ENCODE measurements around the gene ELOVL7.
"Not testable (repeated sequence)": the region's sequence is repeated elsewhere in the genome, so short reads cannot be mapped to it uniquely, and the experiment has no call there.

ELOVL7 gene

DNA sequence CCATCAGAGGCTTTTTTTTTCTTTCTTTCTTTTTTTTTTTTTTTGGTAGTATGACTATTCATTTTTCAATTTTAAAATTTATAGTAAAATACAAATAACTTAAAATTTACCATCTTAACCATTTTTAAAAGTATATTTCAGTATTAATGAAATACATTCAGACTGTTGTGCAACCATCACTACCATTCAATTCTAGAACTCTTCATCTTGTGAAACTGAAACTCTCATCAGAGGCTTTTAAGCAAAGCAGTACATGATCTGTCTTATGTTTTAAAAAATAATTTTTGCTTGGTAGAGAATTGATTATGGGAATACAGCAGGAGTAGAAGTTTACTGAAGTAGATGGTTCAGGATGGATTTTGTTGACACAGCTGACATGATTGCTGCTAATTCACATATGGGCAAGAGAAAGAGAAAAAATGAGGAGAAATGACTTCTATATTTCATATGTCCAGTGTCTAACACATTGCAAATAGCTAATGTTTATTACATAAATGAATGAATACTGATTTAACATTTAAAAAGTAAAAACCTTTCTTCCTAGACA lies 13.4 kb downstream of the ELOVL7 start:
- no peak for DNase-seq (ENCODE audit: low read depth in 2 of 2)

DNA sequence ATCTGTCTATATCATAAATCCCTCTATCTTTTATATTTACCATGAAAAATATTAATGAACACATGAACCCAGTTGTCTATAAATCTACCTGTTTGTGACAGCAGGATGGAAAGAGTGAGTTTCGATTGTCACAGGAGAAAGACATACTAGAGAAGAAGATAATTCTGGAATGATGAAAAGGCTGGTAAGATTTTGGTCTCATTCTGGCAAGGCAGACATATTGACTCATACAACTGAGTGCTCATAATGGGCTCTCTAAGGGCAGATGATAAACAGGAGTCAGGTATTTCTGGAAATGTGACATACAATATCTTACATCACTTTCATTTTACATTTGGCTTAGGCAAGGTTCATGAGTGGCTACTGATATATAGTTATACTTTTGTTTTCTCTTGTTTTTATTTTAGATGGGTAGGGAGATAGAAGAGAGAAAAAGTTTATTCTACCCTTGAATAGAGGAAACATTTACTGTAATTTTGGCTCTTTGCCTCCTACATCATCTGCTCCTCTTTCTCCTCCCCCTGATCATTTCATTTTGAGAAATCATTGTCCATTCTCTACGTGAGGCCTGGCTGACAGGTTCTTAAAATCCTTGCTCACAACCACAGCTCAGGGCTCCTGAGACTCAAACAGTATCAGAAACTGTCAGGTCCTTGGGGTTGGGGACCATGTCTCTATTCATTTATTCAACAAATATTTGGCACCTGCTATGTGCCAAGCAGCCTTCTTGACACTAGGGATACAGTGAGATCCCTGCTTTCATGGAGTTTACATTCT lies 14.4 kb downstream of the ELOVL7 start:
- DNase-seq (ENCODE audit: low read depth in 2 of 2) = no peak

DNA sequence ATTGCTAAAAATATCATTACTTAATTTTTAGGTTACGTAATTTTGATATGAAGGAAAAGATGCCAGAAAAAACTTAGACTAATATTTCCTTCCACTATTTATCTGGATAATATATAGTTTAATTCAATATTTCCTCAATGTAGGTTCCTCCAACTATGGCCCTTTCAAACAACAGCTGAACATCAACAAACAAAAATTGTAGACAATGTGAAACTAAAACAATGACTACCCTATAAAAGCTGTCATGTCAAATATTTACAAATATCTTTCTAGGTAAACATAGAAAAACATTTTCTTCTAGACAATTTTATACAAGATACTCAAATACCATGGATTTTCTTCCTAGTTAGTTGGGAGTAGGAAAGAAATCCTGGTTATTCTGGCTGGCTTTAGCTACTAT lies 16.9 kb downstream of the ELOVL7 start:
- DNase-seq (ENCODE audit: low read depth in 2 of 2) = no peak

DNA sequence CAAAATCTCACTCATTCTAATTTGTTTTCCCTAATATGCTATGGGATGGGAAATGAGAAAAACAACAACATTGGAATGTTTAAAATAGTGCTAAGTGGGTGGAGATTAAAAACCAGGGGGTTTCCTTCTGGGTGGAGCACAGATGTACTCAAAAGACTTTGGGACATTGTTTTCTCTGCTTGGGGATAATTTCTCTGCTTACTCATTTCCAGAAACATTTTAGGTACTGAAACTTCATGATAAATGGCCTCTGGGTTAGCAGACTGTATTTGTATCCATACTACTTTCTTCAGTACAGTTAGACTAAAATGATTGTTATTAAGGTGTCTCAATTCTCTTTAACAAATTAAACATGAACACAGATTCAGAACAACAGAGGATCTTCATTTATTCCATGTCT lies 17.4 kb downstream of the ELOVL7 start:
- DNase-seq (ENCODE audit: low read depth in 2 of 2) = no peak

DNA sequence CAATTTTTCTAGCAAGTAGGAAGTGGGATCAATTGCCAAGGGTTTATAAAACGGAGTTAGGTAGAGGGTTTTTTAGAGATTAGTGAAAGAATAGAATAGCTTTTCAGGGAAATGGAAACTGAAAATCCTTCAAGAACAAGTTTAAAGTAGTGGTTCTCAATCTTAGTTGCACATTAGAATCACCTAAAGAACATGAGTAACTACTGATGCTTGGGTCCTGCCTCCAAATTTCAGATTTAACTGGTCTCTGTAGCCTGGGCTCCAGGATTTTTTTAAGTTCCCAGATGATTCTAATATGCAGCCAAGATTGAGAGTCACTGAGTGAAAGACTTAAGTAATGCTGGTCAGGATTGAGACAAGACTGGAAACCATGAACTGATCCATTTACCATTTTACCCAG lies 20.5 kb downstream of the ELOVL7 start:
- no peak for DNase-seq (ENCODE audit: low read depth in 2 of 2)

DNA sequence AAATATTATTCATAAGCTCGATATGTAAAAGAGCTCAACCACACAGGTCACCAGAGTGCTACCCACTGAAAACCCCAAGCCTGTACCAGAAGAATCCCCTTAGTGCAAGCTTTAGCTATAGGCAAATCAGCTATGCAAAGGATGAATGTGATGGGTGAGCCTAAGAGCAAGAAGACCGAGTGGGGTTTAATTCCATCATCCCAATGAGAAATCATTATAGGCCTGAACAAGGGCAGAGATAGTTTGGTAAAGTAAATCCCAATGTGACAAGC lies 21.8 kb downstream of the ELOVL7 start:
- DNase-seq (ENCODE audit: low read depth in 2 of 2) = no peak

DNA sequence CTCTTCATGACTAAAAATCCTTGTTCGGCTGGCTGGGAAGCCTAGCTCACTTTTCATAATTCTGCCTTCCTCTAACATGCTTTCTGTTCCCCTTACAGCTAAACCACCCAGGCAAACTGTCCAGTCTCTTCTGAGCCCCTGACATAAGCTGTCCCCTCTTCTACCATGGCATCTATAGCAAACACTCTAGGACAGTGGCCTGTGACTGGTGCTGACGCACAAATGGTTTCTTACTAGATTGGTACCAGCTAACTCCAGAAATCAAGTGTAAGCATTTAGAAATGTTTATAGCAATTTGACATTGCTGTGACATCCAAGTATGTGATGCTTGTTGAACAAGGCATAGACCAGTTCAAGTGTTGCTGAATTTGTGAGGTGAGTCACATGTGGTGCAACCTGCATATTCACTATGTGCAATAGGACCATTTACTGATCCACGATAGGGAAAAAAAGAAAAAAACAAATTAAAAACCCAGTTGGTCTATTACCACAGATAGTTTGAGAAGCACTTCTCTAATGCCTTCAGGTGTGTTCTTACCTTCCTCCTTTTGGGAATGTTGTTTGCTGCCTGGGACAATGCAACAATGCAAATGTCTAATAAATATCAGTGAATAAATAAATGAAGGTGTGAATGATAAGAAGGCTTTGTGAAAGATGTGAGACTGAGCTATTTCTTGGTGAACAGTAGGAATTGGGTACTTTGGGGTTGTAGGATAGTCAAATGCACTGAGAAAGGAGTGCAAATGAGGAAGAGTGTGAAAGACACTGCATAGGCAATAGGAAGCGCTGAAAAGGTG lies 22.4 kb downstream of the ELOVL7 start:
- DNase-seq (ENCODE audit: low read depth in 2 of 2) = no peak

DNA sequence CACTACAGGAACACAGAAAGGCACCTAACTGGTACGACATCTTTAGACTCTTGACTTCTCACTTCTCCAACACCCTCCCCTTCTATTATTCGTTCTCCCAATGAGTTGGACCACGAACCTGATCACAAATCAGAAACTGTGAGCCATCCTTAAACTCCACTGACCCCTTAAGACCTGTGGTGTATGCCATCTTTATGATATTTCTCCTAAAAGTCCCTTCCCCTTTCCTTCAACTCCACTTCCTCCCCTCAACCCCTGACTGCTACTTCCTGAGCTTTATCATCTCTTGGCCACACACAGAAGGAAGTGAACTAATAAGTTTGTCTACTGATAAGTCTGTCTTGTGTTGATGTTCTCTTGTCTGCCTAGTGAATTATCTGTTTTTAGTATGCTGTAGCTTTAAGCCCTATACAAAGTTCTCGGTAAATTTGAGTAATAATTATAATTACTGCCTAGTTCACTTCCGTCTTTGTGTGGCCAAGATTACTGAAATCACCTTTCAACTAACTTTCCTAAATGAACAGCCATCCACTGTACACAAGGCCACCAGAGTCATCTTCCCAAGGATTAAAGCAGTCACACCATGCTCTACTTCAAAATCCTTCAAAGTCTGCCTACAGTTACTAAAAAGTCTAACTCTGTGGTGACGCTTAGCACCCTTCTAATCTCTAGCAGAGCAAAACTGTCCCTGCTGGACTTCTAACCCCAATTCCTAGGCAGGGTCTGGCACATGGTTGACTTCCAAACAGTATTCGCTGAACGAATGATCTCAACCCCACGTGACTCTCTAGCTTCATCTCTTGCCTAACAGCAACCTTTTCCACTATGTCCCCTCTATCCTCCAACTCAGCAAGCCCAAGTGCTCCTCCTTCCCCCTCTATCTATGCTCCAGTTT lies 23.2 kb downstream of the ELOVL7 start:
- no peak for DNase-seq (ENCODE audit: low read depth in 2 of 2)

DNA sequence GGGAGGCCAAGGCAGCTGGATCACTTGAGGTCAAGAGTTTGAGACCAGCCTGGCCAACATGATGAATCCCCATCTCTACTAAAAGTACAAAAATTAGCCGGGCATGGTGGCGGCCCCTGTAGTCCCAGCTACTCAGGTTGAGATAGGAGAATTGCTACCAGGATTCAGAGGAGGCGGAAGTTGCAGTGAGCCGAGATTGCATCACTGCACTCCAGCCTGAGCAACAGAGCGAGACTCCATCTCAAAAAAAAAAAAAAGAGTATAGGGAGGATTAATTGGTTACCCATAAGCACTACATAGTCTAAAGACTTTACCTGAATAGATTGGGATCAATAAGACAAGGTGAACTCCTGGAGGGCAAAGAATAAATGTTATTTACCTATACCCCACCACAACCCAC lies 27.9 kb downstream of the ELOVL7 start:
- DNase-seq (ENCODE audit: low read depth in 2 of 2) = not testable (repeated sequence)

DNA sequence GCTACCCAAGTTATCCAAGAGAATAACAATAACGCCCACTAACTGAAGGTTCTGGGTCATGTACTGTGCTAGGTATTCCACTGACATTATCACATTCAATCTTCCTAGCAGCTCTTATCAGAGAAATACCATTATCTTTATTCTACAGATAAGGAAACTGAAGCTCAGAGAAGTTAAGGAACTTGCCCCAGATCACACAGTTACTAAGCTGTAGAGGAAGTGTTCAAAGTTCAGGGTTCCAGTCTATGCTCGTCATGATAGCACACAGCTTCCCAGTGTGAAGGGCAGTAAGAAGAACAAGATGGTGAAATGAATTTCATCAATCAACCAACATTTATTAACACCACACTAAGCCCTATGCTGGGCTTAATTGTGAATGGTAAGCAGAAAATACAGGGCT lies 29.6 kb downstream of the ELOVL7 start:
- DNase-seq (ENCODE audit: low read depth in 2 of 2) = no peak

DNA sequence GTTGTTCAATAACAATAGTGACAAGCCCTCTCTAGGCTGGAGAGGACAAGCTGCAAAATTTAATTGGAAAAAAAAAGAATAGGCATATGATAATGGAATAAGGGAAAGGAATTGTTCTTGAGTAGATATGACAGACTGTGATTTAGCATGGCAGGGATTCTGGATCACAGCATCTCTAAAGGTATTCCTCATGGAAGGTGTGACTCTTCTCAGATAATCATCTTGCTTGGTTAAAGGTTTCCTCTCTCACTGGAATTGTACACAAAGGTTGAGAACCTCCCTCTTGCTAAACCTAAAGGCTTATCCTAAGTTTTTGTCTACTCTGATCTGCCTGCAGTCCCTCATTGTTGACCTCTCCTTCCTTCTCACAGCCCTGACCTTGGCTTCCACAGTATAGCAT lies 31.6 kb downstream of the ELOVL7 start:
- DNase-seq (ENCODE audit: low read depth in 2 of 2) = no peak

DNA sequence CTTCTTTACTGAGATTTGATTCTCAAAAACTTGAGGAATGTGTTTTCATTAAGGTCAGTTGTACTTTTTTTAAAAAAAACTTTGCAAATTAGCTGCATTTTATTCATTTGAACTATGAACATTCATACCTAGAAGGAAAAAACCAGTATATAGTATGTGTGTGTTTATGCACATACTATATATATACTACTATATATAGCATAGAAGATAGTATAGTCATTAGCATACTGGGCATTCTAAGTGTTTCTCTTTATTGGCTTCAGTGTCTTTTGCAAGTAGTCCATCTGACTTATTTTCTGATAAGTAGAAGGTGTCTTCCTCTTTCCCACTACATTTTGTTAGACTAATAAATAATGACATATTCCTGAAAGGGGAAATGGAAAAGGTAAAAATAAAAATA lies 33.0 kb downstream of the ELOVL7 start:
- no peak for DNase-seq (ENCODE audit: low read depth in 2 of 2)

DNA sequence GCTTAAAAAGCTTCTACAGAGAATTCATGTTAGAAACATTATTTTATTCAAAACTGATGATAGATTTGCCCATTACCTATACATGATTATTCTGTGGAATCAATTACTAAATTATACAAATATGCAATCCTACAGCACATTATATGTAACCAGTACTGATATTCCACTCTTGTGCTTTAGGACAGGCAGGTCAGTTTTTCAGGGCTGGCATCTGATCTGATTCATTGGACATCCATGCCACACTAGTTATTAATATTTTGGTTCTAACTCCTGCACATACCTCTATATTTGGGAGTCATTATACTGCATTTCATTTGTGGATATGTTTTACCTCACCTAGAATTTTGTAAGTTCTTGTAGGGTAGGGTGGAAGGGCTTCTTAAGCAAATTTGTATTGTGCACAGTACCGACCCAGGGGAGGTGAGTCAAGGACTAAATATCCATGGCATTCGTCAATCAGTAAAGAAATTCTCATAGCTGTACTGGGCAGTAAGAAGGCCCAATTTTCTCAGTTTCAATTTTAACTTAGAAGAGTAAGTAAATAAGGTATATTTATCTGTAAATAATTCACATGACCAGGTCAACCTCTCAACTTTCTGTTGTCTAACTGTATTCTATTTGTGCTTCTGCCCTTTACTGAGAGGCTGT lies 33.5 kb downstream of the ELOVL7 start:
- DNase-seq (ENCODE audit: low read depth in 2 of 2) = no peak

DNA sequence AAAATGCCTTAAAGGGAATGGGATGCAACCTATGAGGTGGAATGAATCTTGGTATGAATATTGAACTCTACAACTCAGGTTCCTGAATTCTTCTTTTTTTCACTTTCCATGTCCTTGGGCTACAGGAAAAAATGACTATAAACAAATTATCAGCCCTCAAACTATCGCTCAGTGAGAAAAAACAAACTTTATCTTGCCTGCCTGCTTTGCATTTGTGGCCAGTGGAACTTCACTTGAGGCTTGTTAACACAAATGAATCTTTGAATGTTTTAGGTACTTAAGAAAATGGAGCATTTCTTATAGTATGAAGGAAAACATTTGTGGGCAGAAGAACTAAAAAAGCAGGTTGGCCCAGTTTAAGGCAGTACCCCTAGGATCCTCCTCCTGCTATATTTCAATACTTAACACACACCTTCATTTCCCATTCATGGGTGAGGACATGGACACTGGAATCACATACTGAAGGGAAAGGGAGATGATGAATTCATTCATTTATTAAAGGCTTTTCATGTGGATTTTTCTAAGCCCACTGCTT lies 34.1 kb downstream of the ELOVL7 start:
- DNase-seq (ENCODE audit: low read depth in 2 of 2) = no peak

DNA sequence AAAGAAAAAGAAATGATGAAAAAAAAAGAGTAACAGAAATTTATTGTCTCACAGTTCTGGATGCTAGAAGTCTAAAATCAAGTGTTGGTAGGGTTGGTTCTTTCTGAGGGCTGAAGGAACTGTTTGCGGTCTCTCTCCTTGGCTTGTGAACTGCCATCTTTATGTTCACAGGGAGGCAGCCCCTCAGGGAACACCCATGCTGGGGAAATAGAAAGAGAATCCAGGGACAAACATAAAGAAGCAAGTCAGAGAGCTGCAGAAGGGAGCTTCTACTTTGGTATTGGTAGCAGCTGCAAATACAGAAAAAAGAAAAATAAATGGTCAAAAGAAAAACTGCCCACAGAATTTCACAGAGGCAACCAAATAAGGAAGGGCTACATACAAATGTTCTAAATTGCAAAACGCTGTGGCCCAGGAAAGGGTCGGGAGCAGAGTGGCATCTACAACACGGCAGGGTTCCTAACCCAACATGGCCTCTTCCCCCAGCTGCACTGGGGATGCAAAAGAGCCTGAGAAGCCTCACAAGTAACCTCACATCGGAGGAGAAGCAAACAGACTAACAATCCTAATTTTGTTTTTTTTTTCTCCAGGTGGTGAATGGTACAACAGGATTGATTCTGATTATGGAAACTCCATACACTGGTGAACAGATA lies 37.4 kb downstream of the ELOVL7 start:
- DNase-seq (ENCODE audit: low read depth in 2 of 2) = no peak

DNA sequence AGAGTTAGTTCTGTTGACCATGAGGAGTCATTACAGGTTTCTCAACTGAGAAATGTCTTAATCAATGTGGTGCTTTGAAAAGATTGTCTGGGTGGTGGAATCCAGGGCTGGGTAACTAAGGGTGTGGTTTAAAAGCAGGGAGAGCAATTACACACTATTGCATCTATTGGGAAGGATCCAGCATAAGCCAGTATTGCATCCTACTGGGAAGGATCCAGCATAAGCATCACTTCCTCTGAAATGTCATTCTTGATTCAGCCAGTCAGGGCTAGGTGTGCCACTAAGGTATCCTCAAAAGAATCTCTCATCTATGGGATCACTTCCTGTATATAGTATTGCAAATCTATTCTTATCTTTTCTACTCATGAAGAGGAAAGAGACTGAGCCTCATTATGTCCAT lies 38.6 kb downstream of the ELOVL7 start:
- no peak for DNase-seq (ENCODE audit: low read depth in 2 of 2)

DNA sequence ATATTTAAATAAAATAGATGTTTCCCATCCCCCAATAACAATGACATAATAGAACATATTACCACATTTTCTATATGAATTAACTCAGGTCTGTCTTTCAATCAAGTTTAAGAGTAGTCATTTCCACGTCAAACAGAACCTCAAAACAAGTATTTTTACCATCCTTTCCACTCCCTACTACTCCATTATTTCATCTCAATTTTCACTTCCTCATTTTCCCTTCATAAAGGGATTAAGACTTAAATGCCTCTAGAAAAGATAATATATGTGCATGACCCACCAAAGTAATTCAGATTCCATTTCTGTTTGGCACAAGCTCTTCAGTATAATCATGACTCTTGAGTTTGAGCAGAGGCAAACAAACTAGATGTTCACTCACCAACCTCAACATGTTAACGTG lies 40.4 kb downstream of the ELOVL7 start:
- no peak for DNase-seq (ENCODE audit: low read depth in 2 of 2)

DNA sequence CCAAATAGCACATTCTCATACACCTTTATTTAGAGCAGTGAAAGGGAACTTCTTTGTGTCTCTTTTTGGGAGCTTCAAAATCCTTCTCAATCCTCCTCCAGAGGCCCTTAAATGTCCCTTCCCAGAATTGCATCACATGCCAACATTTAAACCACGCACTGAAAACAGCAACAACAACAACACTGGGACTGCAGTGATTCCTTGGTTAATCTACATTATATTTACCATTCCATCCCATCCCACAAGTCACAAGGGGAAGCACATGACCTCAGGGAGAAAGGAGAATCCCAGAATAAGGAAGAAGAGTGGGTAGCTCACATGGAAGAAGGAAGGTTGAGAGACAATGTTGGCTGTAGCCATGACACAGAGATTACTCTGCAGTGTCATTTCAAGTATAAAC lies 41.1 kb downstream of the ELOVL7 start:
- DNase-seq (ENCODE audit: low read depth in 2 of 2) = no peak

DNA sequence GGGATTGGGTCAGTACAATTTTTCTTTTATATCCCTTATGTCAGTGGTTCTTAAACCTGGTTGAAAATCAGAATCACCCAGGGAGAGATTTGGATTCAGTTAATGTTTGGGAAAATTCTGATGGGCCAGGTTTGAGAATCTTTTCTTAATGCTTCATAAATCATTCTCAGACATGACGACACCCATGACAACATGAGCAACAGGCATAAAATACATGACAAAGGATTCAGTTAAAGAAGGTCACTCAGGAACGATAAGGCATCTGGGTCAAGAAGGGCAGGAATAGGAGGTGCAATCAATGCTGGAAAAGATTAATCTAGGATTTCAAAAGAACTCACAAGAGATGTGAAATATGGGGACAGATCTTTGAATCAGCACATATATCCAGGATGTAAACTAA lies 41.8 kb downstream of the ELOVL7 start:
- DNase-seq (ENCODE audit: low read depth in 2 of 2) = no peak

DNA sequence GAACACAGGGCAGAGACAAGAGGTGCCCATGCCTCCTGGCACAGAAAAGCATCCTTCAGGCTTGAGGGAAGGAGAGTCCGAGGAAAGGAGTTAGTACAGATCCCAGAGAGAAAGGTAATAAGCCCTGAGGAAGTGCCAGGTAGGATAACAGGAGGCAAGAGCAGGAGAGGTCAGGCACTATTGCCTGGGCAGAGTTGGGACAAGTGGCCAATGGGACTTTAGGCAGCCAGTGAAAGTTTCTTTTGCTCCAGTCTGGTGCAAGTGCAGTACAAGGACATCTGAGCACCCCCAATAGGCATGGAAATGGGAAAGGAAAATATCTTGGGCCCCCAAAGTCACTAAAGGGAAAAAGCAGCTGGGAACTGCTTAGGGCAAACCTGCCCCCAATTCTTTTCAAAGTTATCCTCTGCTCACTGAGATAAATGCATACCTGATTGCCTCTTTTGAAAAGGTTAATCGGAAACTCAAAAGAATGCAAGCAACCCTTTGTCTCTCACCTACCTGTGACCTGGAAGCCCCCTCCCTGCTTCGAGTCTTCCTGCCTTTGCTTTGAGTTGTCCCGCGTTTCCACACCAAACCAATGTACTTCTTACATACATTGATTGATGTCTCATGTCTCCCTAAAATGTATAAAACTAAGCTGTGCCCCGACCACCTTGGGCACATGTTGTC lies 46.5 kb downstream of the ELOVL7 start:
- no peak for DNase-seq (ENCODE audit: low read depth in 2 of 2)
